GM04503 (cell line): ENCODE measurements around the gene SAA2.
"Not testable (repeated sequence)": the region's sequence is repeated elsewhere in the genome, so short reads cannot be mapped to it uniquely, and the experiment has no call there.

ENCODE experiments used
- DNase-seq: peaks from one replicate; pipeline ENCODE4 v3.0.0-alpha.2; 2012; ENCODE audit warnings: low read depth

Gene SAA2

GRCh38 chr11:18248561-18248960 is at the start of gene SAA2:
Gene SAA2 (minus strand): TSS chr11:18248668. CDS start chr11:18248011, 657 bp downstream.
- no peak for DNase-seq

DNA sequence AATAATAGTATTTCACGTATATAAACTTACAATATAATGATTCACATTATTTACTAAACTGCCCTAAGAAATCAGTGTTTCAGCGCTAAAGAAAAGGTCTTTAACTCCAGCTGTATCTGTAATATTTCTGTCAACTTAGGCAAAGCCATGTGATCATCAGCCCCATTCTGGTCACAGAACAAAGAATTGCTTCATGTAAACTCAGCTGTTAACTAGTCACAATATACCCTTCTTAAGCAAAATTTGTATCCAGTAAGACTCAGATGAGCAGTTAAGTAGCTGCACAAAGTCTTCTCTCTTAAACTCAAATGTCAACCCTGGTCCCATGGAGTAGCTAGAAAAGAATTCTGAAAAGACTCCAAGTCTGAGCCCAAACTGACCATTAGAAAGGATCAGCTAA is 46.8 kb upstream of the SAA2 start:
- no peak for DNase-seq

- DNase-seq = no peak
These were observed 46.4 kb upstream of the SAA2 start for GRCh38 chr11:18294862-18295261.

DNA sequence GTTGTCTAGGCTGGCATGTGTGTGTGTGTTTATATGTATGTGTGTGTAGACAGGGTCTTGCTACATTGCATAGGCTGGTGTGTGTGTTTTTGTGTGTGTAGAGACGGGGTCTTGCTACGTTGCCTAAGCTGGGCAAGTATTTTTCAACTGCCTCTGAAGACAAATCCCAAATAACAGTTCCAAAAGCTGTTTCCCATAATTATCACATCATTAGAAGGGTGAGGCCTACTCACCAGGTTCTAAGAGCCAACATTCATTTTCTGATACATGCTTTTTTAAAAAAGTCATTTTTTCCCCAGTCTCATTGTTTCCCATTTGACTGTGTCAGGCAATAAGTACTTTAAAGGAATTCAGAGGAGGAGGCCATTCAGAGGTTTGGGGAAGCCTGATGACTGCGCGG is 40.4 kb upstream of the SAA2 start:
- no peak for DNase-seq

- DNase-seq = no peak
These were observed 37.4 kb upstream of the SAA2 start for GRCh38 chr11:18285841-18286240.

- DNase-seq = no peak
These were observed 34.2 kb upstream of the SAA2 start for GRCh38 chr11:18282626-18283025.

GRCh38 chr11:18280438-18281045 is 32.1 kb upstream of the SAA2 start:
- DNase-seq = no peak

DNA sequence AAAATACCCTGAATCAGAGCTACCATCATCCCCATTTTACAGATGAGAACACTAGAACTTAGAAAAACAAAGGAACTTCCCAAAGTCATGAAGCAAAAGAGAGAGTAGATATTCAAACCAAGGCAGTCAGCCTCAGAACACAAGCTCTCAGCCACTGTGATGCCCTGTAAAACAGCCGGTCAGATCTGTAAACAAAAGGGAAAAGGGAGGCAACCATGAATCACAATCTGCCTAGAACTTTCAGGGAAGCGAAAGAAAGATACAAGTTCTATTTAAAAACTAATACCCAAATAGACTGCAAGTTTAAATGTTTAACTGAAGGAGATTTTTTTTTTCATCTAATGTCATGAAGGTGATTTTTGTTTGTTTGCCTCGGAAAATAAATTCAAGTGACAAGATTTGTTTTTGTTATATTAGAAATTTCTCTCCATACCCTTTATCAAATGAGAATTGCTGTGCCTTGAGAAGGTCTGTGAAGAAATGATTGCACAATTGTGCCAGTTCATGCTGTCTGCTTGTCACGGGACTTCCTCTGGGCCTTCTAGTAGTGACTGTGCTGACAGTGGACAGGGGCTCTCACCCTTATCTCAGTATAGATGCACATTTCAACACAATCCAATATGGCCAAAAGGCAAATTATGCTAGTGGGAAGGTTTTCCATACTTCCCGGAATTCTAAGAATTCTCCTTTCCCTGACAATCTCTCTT is 29.2 kb upstream of the SAA2 start:
- no peak for DNase-seq

DNA sequence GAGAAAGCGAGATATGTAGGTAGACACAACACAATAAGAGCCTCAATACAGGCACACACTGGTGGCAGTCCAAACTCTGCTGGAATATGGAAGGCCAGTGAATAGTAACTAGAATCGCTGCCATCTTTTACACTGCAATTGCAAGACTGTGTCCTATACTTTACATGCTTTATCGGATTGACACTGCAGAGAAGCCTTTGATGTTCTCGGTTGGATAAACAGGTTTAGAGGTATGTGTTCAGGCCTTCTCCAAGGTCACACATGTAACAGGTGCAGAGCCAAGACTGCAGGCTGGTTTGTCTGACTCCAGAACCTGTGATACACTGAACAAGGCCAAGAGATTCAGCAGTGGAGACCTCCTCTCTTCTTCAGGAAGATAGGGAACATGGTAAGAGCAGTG is 22.7 kb upstream of the SAA2 start:
- DNase-seq = no peak

GRCh38 chr11:18270102-18270501 is 21.6 kb upstream of the SAA2 start:
- no peak for DNase-seq

DNA sequence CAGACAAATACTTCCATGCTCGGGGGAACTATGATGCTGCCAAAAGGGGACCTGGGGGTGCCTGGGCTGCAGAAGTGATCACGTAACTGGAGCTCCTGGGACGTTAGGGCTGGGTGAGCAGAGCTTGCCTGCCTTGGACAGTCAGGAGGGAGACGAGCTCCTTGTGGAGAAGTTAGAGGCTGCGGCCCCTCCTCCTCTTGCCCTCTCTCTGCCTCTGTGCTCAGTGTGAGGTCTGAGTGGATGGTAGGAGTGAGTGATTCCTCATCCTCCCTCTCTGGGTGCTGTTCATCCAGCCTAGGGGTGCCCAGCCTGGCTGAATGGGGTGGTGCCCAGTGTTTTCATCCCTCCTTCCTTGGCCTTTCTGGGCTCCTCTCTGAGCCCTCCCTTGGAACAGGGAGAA is 20.8 kb upstream of the SAA2 start:
- not testable (repeated sequence) for DNase-seq

DNA sequence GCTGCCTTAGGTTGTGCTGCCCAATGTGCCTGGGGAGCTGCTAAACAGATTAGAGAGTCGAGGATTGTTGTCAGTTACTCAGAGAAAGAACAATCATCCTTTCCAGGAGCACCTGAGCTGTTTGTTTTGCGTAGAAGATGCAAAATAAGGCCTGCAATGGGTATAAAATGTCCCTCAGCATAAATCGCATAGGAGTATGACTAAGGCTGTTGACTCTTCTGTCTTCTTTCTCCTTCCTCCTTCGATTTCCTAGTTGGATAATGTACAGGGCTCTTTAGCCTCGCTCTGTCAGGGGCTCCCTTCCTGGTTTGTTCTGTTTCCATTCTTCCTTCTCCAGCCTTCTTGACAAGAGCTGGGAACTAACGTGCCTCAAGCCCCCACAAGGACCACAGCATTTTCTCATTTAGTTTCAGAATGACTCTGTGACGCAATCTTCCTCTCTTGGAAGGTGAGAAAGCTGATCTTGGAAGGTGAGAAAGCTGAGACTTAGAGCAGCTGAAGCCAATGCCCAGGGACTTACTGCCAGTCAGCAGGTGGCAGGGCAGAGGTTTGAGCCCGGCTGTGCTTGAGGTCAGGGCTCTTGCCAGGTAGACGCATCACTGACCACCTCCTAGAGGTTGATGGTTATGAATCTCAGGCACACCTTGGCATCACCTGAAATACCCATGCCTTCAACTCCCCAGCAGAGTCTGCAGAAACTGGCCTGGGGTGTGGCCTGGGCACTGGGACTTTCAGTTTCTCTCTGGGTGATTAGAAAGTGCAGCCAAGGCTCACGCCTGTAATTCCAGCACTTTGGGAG is 19.1 kb upstream of the SAA2 start:
- not testable (repeated sequence) for DNase-seq

DNA sequence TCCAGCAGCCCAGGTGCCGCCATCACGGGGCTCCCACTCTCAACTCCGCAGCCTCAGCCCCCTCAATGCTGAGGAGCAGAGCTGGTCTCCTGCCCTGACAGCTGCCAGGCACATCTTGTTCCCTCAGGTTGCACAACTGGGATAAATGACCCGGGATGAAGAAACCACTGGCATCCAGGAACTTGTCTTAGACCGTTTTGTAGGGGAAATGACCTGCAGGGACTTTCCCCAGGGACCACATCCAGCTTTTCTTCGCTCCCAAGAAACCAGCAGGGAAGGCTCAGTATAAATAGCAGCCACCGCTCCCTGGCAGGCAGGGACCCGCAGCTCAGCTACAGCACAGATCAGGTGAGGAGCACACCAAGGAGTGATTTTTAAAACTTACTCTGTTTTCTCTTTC is 17.5 kb upstream of the SAA2 start, which contains the start of gene SAA1:
Gene SAA1, plus strand, starts transcription at position 316 of the 400 bp plus-strand sequence. CDS start 624 bp downstream, outside the sequence.
- no peak for DNase-seq

GRCh38 chr11:18264677-18265555 is 16.4 kb upstream of the SAA2 start:
- no peak for DNase-seq

DNA sequence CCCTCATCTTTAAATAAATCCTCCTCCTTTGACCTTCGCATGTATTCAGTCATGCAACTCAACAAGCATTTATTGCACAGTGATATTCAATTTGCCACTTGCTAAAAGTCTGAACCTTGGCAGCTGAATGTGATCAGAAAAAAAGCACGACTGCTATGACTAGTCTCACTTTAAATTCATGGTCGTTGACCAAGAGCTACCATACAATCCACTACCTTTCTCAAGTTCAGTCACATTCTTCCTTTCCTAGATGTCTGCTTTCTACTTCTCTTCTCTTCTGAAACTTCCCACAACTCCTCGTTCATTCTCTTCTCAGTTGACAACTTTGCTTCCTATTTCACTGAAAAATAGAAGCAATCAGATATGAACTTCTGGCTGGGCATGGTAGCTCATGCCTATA is 15.6 kb upstream of the SAA2 start:
- no peak for DNase-seq

- not testable (repeated sequence) for DNase-seq
These were observed 14.3 kb upstream of the SAA2 start for GRCh38 chr11:18262681-18263350.

DNA sequence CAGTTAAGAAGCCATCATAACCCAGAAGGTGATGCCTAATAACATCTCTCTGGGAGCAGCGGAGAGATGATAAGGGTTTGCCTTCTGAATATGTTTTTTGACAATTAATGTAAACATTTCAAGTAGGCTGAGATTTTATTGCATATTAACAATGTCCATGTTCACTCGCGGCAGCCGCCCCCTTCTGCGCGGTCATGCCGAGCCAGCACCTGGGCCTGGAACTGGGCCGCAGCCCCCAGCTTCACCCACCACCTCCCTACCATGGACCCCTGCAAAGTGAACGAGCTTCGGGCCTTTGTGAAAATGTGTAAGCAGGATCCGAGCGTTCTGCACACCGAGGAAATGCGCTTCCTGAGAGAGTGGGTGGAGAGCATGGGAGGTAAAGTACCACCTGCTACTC is 13.3 kb upstream of the SAA2 start:
- no peak for DNase-seq

- DNase-seq = no peak
These were observed 10.8 kb upstream of the SAA2 start for GRCh38 chr11:18259259-18259658.

- DNase-seq = no peak
These were observed 6.4 kb upstream of the SAA2 start for GRCh38 chr11:18254781-18255361.

DNA sequence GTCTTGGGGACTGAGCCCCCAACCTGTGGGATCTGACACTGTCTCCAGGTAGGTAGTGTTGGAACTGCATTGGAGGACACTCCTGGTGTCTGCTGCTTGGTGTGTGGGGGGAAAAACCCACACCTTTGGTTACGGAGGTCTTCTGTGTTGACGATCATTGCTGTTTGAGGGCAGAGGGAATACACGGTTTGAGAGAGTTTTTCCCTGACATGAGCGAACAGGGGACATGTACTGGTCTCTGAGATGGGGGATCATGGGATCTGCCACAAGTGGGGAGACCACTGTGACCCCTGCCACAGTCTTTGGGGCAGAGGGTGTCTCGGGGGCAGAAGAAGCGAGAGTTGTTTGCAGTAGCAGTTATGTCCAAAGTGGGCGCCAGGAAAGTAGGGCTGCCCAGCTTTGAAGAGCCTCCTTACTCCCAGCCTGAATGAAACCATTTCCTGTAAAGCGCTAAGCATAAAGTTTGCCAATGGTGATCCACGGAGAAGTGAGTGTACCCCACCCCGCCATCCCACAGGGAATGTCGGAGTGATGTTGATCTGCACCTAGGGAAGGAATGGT is 5.4 kb upstream of the SAA2 start:
- DNase-seq = no peak

DNA sequence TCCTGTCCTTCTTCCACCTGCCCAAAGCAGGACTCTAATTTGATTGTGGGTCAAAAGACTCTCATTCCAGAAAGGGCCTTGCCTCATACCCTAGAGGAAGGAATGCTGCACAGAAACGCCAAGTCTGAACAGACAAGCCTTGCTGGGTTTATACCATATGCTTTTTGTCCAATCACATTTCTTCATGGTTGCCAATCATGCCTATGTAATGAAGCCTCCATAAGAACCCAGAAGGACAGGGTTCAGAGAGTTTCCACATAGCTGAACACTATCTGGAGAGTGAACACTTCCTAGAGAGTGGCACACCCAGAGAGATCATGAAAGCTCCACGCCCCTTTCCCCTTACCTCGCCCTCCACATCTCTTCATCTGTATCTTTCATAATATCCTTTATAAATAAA is 4.8 kb upstream of the SAA2 start:
- DNase-seq = no peak
